PC-9 (cell line): ENCODE data around the gene CFAP61. TPM values are rescaled to one million over a fixed set of nuclear protein-coding genes. Genes with fewer than 3 reads are reported as not detected.

Experiments used
- BruUV-seq: library from RNA; stranded (reverse); fragments of 400-500 nt; replicated peaks from 2 replicates; lab custom pipeline; 2021; lab: Mats Ljungman, UMichigan
- CTCF ChIA-PET: fragments of 300-600 bp; sonication (Branson Sonifier 250); formaldehyde crosslinking; loops from one replicate; lab custom pipeline; 2022; ENCODE audit warnings: antibody characterized with exemption; lab: Charles Lee
- POLR2A ChIA-PET: fragments of 300-600 bp; sonication (Branson Sonifier 250); formaldehyde crosslinking; loops from one replicate; lab custom pipeline; 2022; ENCODE audit warnings: antibody characterized with exemption; ENCODE audit not compliant: unreplicated experiment; lab: Charles Lee
- DNase-seq, 2 experiments: peaks; one replicate each; pipeline versions ENCODE4 v3.0.0 to v3.0.0-alpha.2; 2015 to 2022; ENCODE audit warnings: mixed read lengths in 1 of 2
- H2AFZ ChIP-seq: fragments of 200-600 bp; sonication (generic); 2 replicates; pipeline ENCODE4 v1.8.1; 2017; ENCODE audit warnings: antibody characterized with exemption
- H3F3A ChIP-seq: fragments of 200-600 bp; sonication (generic); 2 replicates; pipeline ENCODE4 v1.8.1; 2017; ENCODE audit warnings: antibody characterized with exemption, mild to moderate bottlenecking, low read depth; ENCODE audit not compliant: insufficient read depth
- H3K27ac ChIP-seq: fragments of 200-600 bp; sonication (generic); 2 replicates; pipeline ENCODE4 v1.6.1; 2016; ENCODE audit warnings: mixed run types
- H3K27me3 ChIP-seq: fragments of 200-600 bp; sonication (generic); 2 replicates; pipeline ENCODE4 v1.6.1; 2016; ENCODE audit warnings: low read depth, mixed run types; ENCODE audit not compliant: insufficient read depth
- H3K36me3 ChIP-seq: fragments of 200-600 bp; sonication (generic); 2 replicates; pipeline ENCODE4 v1.6.1; 2016; ENCODE audit warnings: low read depth, mixed run types
- H3K4me1 ChIP-seq: fragments of 200-600 bp; sonication (generic); replicated peaks from 2 replicates; pipeline ENCODE4 v1.6.1; 2016; ENCODE audit warnings: mixed run types; ENCODE audit not compliant: insufficient read depth
- H3K4me2 ChIP-seq: fragments of 200-600 bp; sonication (generic); 2 replicates; pipeline ENCODE4 v1.6.1; 2017; ENCODE audit warnings: mixed run types
- H3K4me3 ChIP-seq: fragments of 200-600 bp; sonication (generic); 2 replicates; pipeline ENCODE4 v1.6.1; 2016; ENCODE audit warnings: mixed run types
- H3K79me2 ChIP-seq: fragments of 200-600 bp; sonication (generic); 2 replicates; pipeline ENCODE4 v1.6.1; 2017; ENCODE audit warnings: low read depth, mixed run types
- H3K9me2 ChIP-seq: fragments of 200-600 bp; sonication (generic); 2 replicates; pipeline ENCODE4 v1.8.1; 2017; ENCODE audit warnings: mild to moderate bottlenecking; ENCODE audit not compliant: insufficient read depth
- H3K9me3 ChIP-seq: fragments of 200-600 bp; sonication (generic); 2 replicates; pipeline ENCODE4 v1.8.1; 2016; ENCODE audit warnings: low read depth; ENCODE audit not compliant: insufficient read depth
- H4K20me1 ChIP-seq: fragments of 200-600 bp; sonication (generic); 2 replicates; pipeline ENCODE4 v1.8.1; 2017; ENCODE audit not compliant: insufficient read depth
- EZH2 ChIP-seq: fragments of 200-600 bp; sonication (generic); IDR thresholded peaks from 2 replicates; pipeline ENCODE4 v1.8.0; 2017; ENCODE audit warnings: antibody characterized with exemption, low read depth
- intact Hi-C: fragments of 100-400 bp; cut with micrococcal nuclease; formaldehyde crosslinking; loops from one replicate; pipeline ENCODE4 v1.10.0; 2022; ENCODE audit not compliant: unreplicated experiment
- total RNA-seq: library from RNA; stranded (reverse); gene quantifications from 2 replicates; pipeline ENCODE4 v1.2.3, GENCODE V29; 2021
- TF ChIP-seq, protein P1 (sequence below): fragments of 200-600 bp; sonication (generic); conservative IDR thresholded peaks from 2 replicates; pipeline ENCODE4 v1.6.1; 2017; ENCODE audit warnings: mixed run types, antibody characterized with exemption, mild to moderate bottlenecking, moderate library complexity

The CFAP61 gene
- total RNA-seq, 1 experiment from 2014 or later: 2.6 TPM

- no peak overlapping the region for H2AFZ ChIP-seq
- no peaks in the 10 kb centered on the region for H4K20me1 ChIP-seq
- H3K36me3 ChIP-seq: no peaks in the 10 kb centered on the region
- TF ChIP-seq EZH2: no peak
- TF ChIP-seq, protein P1, sequence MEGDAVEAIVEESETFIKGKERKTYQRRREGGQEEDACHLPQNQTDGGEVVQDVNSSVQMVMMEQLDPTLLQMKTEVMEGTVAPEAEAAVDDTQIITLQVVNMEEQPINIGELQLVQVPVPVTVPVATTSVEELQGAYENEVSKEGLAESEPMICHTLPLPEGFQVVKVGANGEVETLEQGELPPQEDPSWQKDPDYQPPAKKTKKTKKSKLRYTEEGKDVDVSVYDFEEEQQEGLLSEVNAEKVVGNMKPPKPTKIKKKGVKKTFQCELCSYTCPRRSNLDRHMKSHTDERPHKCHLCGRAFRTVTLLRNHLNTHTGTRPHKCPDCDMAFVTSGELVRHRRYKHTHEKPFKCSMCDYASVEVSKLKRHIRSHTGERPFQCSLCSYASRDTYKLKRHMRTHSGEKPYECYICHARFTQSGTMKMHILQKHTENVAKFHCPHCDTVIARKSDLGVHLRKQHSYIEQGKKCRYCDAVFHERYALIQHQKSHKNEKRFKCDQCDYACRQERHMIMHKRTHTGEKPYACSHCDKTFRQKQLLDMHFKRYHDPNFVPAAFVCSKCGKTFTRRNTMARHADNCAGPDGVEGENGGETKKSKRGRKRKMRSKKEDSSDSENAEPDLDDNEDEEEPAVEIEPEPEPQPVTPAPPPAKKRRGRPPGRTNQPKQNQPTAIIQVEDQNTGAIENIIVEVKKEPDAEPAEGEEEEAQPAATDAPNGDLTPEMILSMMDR: no peak
- ChIA-PET CTCF (no interaction called here), POLR2A (no interaction called here)
- H3K27ac ChIP-seq: no peak overlapping the region
- intact Hi-C loops: no loop called here
- no peaks in the 10 kb centered on the region for H3K79me2 ChIP-seq
- no peaks in the 10 kb centered on the region for H3F3A ChIP-seq
- DNase-seq: no peak
- no TSS peak for BruUV-seq
- H3K9me3 ChIP-seq: no peaks in the 10 kb centered on the region
- no peaks in the 10 kb centered on the region for H3K27me3 ChIP-seq
- H3K4me1 ChIP-seq: no peaks in the 10 kb centered on the region
- no peak overlapping the region for H3K4me3 ChIP-seq
- no peak overlapping the region for H3K4me2 ChIP-seq
- H3K9me2 ChIP-seq: no peaks in the 10 kb centered on the region
These were observed 349.7 kb downstream of the CFAP61 start for GRCh38 chr20:20401991-20402390.

DNA sequence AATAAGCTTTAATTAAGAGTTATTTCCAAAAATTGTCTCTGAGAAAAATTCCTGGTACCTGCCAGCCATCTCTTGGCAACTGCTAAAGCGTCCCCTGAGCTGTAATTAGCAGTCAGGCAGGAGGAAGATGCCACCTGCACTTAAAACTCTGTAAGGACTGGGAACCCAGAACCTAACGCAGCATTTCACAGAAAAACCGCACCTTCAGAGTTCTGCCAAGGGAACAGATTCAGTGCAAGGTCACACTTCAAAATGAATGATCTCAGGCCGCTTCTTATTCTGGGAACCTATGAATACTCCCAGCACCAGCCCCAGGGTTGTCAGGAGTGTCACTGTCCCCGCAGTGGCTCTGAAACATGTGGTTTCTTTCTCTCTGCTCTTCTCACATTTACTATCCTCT is 352.3 kb downstream of the CFAP61 start:
- no peak overlapping the region for H3K4me2 ChIP-seq
- intact Hi-C loops: no loop called here

DNA sequence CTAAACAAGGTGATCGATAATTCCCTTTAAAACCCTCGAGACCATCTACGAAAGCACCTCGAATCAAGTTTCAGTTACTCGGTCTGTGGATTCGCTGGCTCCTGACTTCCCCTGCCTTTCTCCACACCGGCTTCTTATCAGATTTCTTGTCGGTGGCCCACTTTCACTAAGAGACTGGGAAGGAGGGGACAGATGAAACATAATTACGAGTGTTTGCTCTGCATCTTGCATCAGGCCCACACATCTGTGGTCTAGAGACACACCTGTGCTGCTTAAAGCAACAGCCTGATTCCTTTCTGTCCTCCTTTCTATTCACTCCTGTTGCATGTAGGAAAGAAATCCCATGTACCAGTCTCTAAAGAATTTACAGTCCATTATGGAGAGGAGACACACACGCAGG is 353.3 kb downstream of the CFAP61 start:
- H3K9me2 ChIP-seq: no peaks in the 10 kb centered on the region
- CTCF ChIA-PET: no interaction called here
- no peak overlapping the region for H3K4me3 ChIP-seq
- intact Hi-C loops: no loop called here
- BruUV-seq: no TSS peak
- H3K4me2 ChIP-seq: no peak overlapping the region
- DNase-seq: no peak
- H4K20me1 ChIP-seq: no peaks in the 10 kb centered on the region
- TF ChIP-seq EZH2: no peak
- TF ChIP-seq, protein P1: no peak
- no peaks in the 10 kb centered on the region for H3K27me3 ChIP-seq
- H3K27ac ChIP-seq: no peak overlapping the region
- H3K9me3 ChIP-seq: no peaks in the 10 kb centered on the region
- no peak overlapping the region for H2AFZ ChIP-seq
- no peaks in the 10 kb centered on the region for H3K79me2 ChIP-seq
- no peaks in the 10 kb centered on the region for H3K36me3 ChIP-seq
- POLR2A ChIA-PET: no interaction called here
- H3F3A ChIP-seq: no peaks in the 10 kb centered on the region
- no peaks in the 10 kb centered on the region for H3K4me1 ChIP-seq

More for the DNA sequence above, 352.3 kb downstream of the CFAP61 start:
- H3K27ac ChIP-seq: no peak overlapping the region
- H3K27me3 ChIP-seq: no peaks in the 10 kb centered on the region
- H4K20me1 ChIP-seq: no peaks in the 10 kb centered on the region
- H3K36me3 ChIP-seq: no peaks in the 10 kb centered on the region
- ChIA-PET POLR2A (no interaction called here), CTCF (no interaction called here)
- H3K4me3 ChIP-seq: no peak overlapping the region
- H3K79me2 ChIP-seq: no peaks in the 10 kb centered on the region
- no peak for DNase-seq
- TF ChIP-seq EZH2: no peak
- TF ChIP-seq, protein P1: no peak
- no peaks in the 10 kb centered on the region for H3F3A ChIP-seq
- no TSS peak for BruUV-seq
- no peaks in the 10 kb centered on the region for H3K9me3 ChIP-seq
- H3K4me1 ChIP-seq: no peaks in the 10 kb centered on the region
- no peaks in the 10 kb centered on the region for H3K9me2 ChIP-seq
- no peak overlapping the region for H2AFZ ChIP-seq
